Neural cell (in vitro differentiated cells): ENCODE measurements around the gene MEP1A. TPM values are rescaled to one million over a fixed set of nuclear protein-coding genes. Genes with fewer than 3 reads are reported as not detected.
"Not testable (repeated sequence)": the region's sequence is repeated elsewhere in the genome, so short reads cannot be mapped to it uniquely, and the experiment has no call there.

Source experiments
- H2AFZ ChIP-seq: fragments of 200-600, 300-800 bp; sonication (generic), shearing (Covaris generic); 2 replicates; pipeline ENCODE4 v1.6.0; 2014; ENCODE audit warnings: low read depth, mild to moderate bottlenecking, antibody characterized with exemption, low read length, moderate library complexity
- H3F3A ChIP-seq: fragments of 200-600 bp; shearing (Covaris generic); 2 replicates; pipeline ENCODE4 v1.6.1; 2016; ENCODE audit warnings: mild to moderate bottlenecking, moderate library complexity, mixed read lengths, antibody characterized with exemption, low read length; ENCODE audit not compliant: insufficient read depth, poor library complexity, severe bottlenecking
- H3K27ac ChIP-seq: fragments of 200-600, 300-800 bp; sonication (generic), shearing (Covaris generic); 2 replicates; pipeline ENCODE4 v1.5.1; 2014; ENCODE audit warnings: mild to moderate bottlenecking, low read length, moderate library complexity
- H3K27me3 ChIP-seq: fragments of 300-800, 200-600 bp; sonication (generic), shearing (Covaris generic); 2 replicates; pipeline ENCODE4 v1.6.0; 2014; ENCODE audit warnings: mild to moderate bottlenecking, low read depth, low read length, moderate library complexity; ENCODE audit not compliant: insufficient read depth
- H3K36me3 ChIP-seq: fragments of 300-800, 200-600 bp; sonication (generic), shearing (Covaris generic); 2 replicates; pipeline ENCODE4 v1.5.1; 2014; ENCODE audit warnings: mild to moderate bottlenecking, antibody characterized with exemption, low read length, moderate library complexity; ENCODE audit not compliant: insufficient read depth
- H3K4me2 ChIP-seq: fragments of 300-800, 200-600 bp; sonication (generic), shearing (Covaris generic); 2 replicates; pipeline ENCODE4 v1.6.0; 2014; ENCODE audit warnings: mild to moderate bottlenecking, low read length
- H3K4me3 ChIP-seq: fragments of 300-800, 200-600 bp; sonication (generic), shearing (Covaris generic); 2 replicates; pipeline ENCODE4 v1.5.1; 2014; ENCODE audit warnings: mild to moderate bottlenecking, low read length, moderate library complexity
- H3K79me2 ChIP-seq: fragments of 200-600 bp; shearing (Covaris generic); replicated peaks from 2 replicates; pipeline ENCODE4 v1.6.0; 2014; ENCODE audit warnings: mild to moderate bottlenecking, low read length, moderate library complexity; ENCODE audit not compliant: insufficient read depth
- H3K9ac ChIP-seq: fragments of 300-800, 200-600 bp; sonication (generic), shearing (Covaris generic); 2 replicates; pipeline ENCODE4 v1.6.1; 2016; ENCODE audit warnings: mild to moderate bottlenecking, low read length, mixed read lengths
- H3K9me2 ChIP-seq: fragments of 200-600 bp; shearing (Covaris generic); 2 replicates; pipeline ENCODE4 v1.6.1; 2016; ENCODE audit warnings: mild to moderate bottlenecking, low read length, mixed read lengths; ENCODE audit not compliant: insufficient read depth
- H3K9me3 ChIP-seq: fragments of 200-600, 300-800 bp; sonication (generic), shearing (Covaris generic); 2 replicates; pipeline ENCODE4 v1.6.1; 2016; ENCODE audit warnings: mild to moderate bottlenecking, mixed run types, low read length, moderate library complexity, mixed read lengths
- H4K20me1 ChIP-seq: fragments of 200-600 bp; shearing (Covaris generic); 2 replicates; pipeline ENCODE4 v1.6.1; 2016; ENCODE audit warnings: mild to moderate bottlenecking, mixed run types; ENCODE audit not compliant: insufficient read depth
- EZH2 ChIP-seq: fragments of 200-600, 300-800 bp; shearing (Covaris generic), sonication (generic); IDR thresholded peaks from 2 replicates; pipeline ENCODE4 v1.6.1; 2014; ENCODE audit warnings: antibody characterized with exemption, low read length, borderline replicate concordance, mild to moderate bottlenecking; ENCODE audit not compliant: insufficient read depth, poor library complexity, severe bottlenecking
- MXI1 ChIP-seq: fragments of 450-650 bp; conservative IDR thresholded peaks from 2 replicates; pipeline ENCODE4 v1.6.1; 2014; ENCODE audit warnings: antibody characterized with exemption, mild to moderate bottlenecking; ENCODE audit not compliant: poor library complexity, severe bottlenecking
- RAD21 ChIP-seq: fragments of 450-650 bp; conservative IDR thresholded peaks from 2 replicates; pipeline ENCODE4 v1.6.1; 2014; ENCODE audit warnings: antibody characterized with exemption, mild to moderate bottlenecking, moderate library complexity
- SMC3 ChIP-seq: fragments of 450-650 bp; conservative IDR thresholded peaks from 2 replicates; pipeline ENCODE4 v1.6.1; 2014; ENCODE audit warnings: antibody characterized with exemption, mild to moderate bottlenecking, moderate library complexity; ENCODE audit not compliant: poor library complexity
- TAF1 ChIP-seq: IDR thresholded peaks from 2 replicates; pipeline ENCODE4 v1.6.1; 2012; ENCODE audit warnings: low read depth
- polyA plus RNA-seq: library from polyadenylated mRNA; depleted of rRNA; stranded (reverse); fragments of >200 nt; gene quantifications from 2 replicates; pipeline ENCODE4 v1.2.3, GENCODE V29; 2014
- TF ChIP-seq, protein P1 (sequence below): IDR thresholded peaks from 2 replicates; pipeline ENCODE4 v1.6.1; 2012; ENCODE audit warnings: borderline replicate concordance
- TF ChIP-seq, protein P2 (sequence below): fragments of 450-650 bp; IDR thresholded peaks from 2 replicates; pipeline ENCODE4 v1.5.1; 2014; ENCODE audit warnings: antibody characterized with exemption, mild to moderate bottlenecking, moderate library complexity; ENCODE audit not compliant: poor library complexity, severe bottlenecking

MEP1A gene
- polyA plus RNA-seq, 1 donor from 2014 or later, result not detected

DNA sequence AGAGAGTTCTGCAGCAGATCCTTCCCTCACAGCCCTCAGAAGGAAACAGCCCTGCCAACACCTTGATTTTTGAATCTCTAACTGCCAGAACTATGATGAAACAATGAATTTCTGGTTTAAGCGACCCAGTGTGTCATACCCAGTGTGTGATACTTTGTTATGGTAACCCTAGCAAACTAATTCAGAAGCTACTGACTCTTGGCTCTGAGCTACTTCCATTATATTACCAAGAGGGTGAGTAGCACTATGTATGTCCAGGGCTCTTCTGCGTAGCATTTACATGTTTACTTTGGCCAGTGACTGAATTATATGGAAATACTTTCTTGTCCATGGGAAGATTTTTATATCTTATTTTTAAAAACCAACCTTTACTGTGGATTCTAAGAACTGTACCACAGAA lies 29.7 kb upstream of the MEP1A start:
- H3K9me3 ChIP-seq, result no peaks in the 10 kb centered on the region
- no peak overlapping the region for H3K9ac ChIP-seq
- no peak overlapping the region for H3K27ac ChIP-seq
- H3K27me3 ChIP-seq, result no peaks in the 10 kb centered on the region
- no peaks in the 10 kb centered on the region for H4K20me1 ChIP-seq
- no peak overlapping the region for H3K4me3 ChIP-seq
- no peak overlapping the region for H3K4me2 ChIP-seq
- no peaks in the 10 kb centered on the region for H3K36me3 ChIP-seq
- H3F3A ChIP-seq, result no peaks in the 10 kb centered on the region
- TF ChIP-seq, protein P1, sequence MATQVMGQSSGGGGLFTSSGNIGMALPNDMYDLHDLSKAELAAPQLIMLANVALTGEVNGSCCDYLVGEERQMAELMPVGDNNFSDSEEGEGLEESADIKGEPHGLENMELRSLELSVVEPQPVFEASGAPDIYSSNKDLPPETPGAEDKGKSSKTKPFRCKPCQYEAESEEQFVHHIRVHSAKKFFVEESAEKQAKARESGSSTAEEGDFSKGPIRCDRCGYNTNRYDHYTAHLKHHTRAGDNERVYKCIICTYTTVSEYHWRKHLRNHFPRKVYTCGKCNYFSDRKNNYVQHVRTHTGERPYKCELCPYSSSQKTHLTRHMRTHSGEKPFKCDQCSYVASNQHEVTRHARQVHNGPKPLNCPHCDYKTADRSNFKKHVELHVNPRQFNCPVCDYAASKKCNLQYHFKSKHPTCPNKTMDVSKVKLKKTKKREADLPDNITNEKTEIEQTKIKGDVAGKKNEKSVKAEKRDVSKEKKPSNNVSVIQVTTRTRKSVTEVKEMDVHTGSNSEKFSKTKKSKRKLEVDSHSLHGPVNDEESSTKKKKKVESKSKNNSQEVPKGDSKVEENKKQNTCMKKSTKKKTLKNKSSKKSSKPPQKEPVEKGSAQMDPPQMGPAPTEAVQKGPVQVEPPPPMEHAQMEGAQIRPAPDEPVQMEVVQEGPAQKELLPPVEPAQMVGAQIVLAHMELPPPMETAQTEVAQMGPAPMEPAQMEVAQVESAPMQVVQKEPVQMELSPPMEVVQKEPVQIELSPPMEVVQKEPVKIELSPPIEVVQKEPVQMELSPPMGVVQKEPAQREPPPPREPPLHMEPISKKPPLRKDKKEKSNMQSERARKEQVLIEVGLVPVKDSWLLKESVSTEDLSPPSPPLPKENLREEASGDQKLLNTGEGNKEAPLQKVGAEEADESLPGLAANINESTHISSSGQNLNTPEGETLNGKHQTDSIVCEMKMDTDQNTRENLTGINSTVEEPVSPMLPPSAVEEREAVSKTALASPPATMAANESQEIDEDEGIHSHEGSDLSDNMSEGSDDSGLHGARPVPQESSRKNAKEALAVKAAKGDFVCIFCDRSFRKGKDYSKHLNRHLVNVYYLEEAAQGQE, result no peak
- H3K9me2 ChIP-seq, result no peaks in the 10 kb centered on the region
- no peaks in the 10 kb centered on the region for H3K79me2 ChIP-seq
- H2AFZ ChIP-seq, result no peak overlapping the region

DNA sequence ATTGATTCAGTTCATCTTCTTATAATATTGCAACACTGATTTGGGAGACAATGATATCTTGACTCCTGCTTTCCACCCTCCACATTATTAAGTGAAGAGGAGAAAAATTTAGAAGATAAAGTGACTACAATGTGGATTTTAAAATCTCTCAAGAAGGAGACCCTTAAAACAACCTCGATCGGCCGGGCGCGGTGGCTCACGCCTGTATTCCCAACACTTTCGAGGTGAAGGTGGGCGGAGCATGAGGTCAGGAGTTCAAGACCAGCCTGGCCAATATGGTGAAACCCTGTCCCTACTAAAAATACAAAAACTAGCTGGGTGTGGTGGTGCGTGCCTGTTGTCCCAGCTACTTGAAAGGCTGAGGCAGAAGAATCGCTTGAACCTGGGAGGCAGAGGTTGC lies 28.9 kb upstream of the MEP1A start:
- not testable (repeated sequence) for H3K79me2 ChIP-seq, H3F3A ChIP-seq, H3K36me3 ChIP-seq, H4K20me1 ChIP-seq, H2AFZ ChIP-seq, H3K9me3 ChIP-seq, H3K4me3 ChIP-seq, H3K27me3 ChIP-seq, H3K9me2 ChIP-seq, H3K4me2 ChIP-seq, H3K9ac ChIP-seq, H3K27ac ChIP-seq

DNA sequence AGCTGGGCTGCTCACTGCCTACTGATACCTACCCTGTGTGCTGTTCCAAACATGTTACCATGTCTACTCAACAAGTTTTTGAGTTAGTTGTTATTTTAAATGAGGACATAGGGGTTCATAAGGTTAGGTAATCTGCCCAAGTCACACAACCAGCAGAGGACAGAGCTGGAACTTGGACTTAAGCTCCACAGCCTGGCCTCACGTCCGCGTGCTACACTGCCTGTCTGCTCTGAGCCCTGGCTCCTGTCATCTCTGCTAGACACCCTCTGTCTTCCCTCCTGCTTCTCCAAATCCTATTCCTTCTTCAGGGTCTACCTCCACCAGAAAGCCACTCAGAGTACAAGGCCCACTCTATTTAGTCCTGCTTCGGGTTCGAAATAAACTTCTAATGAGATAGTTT lies 28.2 kb upstream of the MEP1A start:
- Histone ChIP-seq H3K9ac (no peak overlapping the region), H2AFZ (no peak overlapping the region), H3F3A (no peaks in the 10 kb centered on the region), H3K4me3 (no peak overlapping the region), H3K27me3 (no peaks in the 10 kb centered on the region), H3K9me3 (no peaks in the 10 kb centered on the region), H4K20me1 (no peaks in the 10 kb centered on the region), H3K9me2 (no peaks in the 10 kb centered on the region), H3K36me3 (no peaks in the 10 kb centered on the region), H3K79me2 (no peaks in the 10 kb centered on the region), H3K27ac (no peak overlapping the region), H3K4me2 (no peak overlapping the region)
- no peak for TF ChIP-seq EZH2
- TF ChIP-seq TAF1, result no peak
- TF ChIP-seq, protein P2, sequence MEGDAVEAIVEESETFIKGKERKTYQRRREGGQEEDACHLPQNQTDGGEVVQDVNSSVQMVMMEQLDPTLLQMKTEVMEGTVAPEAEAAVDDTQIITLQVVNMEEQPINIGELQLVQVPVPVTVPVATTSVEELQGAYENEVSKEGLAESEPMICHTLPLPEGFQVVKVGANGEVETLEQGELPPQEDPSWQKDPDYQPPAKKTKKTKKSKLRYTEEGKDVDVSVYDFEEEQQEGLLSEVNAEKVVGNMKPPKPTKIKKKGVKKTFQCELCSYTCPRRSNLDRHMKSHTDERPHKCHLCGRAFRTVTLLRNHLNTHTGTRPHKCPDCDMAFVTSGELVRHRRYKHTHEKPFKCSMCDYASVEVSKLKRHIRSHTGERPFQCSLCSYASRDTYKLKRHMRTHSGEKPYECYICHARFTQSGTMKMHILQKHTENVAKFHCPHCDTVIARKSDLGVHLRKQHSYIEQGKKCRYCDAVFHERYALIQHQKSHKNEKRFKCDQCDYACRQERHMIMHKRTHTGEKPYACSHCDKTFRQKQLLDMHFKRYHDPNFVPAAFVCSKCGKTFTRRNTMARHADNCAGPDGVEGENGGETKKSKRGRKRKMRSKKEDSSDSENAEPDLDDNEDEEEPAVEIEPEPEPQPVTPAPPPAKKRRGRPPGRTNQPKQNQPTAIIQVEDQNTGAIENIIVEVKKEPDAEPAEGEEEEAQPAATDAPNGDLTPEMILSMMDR, result no peak

DNA sequence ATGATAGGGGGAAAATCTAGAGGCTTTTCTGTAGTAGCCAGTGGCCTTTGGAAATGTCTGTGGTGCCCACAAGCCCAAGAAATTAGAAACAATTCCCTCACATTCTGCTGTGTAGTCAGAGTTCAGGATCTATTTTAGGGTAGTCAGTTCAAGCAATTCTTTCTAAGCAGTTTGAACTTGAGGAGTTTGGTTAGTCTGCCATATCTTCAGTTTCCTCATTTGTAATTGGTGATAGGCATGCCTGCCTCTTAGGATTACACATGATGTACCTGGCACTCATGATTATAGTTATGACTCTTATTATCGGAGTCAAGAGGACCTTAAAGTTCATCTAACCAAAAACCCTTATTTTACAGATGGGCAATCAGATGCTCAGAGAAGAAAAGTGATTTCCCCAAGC lies 21.2 kb upstream of the MEP1A start:
- Histone ChIP-seq H4K20me1 (no peaks in the 10 kb centered on the region), H3K9ac (no peak overlapping the region), H3K36me3 (no peaks in the 10 kb centered on the region), H3K4me3 (no peak overlapping the region), H2AFZ (no peak overlapping the region), H3K9me2 (no peaks in the 10 kb centered on the region), H3K27me3 (no peaks in the 10 kb centered on the region), H3K4me2 (no peak overlapping the region), H3F3A (no peaks in the 10 kb centered on the region), H3K9me3 (no peaks in the 10 kb centered on the region), H3K27ac (no peak overlapping the region), H3K79me2 (no peaks in the 10 kb centered on the region)
- TF ChIP-seq MXI1 (no peak), SMC3 (no peak), TAF1 (no peak), RAD21 (no peak)
- TF ChIP-seq, protein P2, result no peak
- TF ChIP-seq, protein P1, result no peak
